ENCODE results near the gene BIRC5.

Gene BIRC5

GRCh38 chr17:78182504-78182903 is 31.5 kb upstream of the BIRC5 start:
- H3F3A ChIP-seq (ENCODE audit: control insufficient read depth, insufficient read depth): no peaks in the 10 kb centered on the region
- H4K20me1 ChIP-seq (ENCODE audit: control insufficient read depth, insufficient read depth, low read depth, low read length): peaks cover 17% of the 10 kb centered on the region
- no peak overlapping the region for H3K4me3 ChIP-seq (ENCODE audit: low read length)
- no peaks in the 10 kb centered on the region for H3K27me3 ChIP-seq (ENCODE audit: control insufficient read depth, low read length)
- peaks cover 60% of the 10 kb centered on the region for H3K4me1 ChIP-seq (ENCODE audit: control insufficient read depth, low read length)
- H3K36me3 ChIP-seq (ENCODE audit: control insufficient read depth, low read length): peaks cover 85% of the 10 kb centered on the region
- TF ChIP-seq, protein P1, sequence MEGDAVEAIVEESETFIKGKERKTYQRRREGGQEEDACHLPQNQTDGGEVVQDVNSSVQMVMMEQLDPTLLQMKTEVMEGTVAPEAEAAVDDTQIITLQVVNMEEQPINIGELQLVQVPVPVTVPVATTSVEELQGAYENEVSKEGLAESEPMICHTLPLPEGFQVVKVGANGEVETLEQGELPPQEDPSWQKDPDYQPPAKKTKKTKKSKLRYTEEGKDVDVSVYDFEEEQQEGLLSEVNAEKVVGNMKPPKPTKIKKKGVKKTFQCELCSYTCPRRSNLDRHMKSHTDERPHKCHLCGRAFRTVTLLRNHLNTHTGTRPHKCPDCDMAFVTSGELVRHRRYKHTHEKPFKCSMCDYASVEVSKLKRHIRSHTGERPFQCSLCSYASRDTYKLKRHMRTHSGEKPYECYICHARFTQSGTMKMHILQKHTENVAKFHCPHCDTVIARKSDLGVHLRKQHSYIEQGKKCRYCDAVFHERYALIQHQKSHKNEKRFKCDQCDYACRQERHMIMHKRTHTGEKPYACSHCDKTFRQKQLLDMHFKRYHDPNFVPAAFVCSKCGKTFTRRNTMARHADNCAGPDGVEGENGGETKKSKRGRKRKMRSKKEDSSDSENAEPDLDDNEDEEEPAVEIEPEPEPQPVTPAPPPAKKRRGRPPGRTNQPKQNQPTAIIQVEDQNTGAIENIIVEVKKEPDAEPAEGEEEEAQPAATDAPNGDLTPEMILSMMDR (IDR thresholded peaks at IDR 0.05; ENCODE audit: low read depth, low read length, poor library complexity, severe bottlenecking): no peak
- no peak for TF ChIP-seq EZH2phosphoT487 (IDR thresholded peaks at IDR 0.05; ENCODE audit: borderline replicate concordance, low read length)
- no peaks in the 10 kb centered on the region for H3K9me3 ChIP-seq (ENCODE audit: control insufficient read depth, insufficient read depth, low read length)
- H3K9me2 ChIP-seq (replicated peaks; ENCODE audit: control insufficient read depth, low read length): no peaks in the 10 kb centered on the region
- H3K79me2 ChIP-seq (ENCODE audit: control insufficient read depth, low read length): peaks cover 65% of the 10 kb centered on the region
- H3K4me2 ChIP-seq (ENCODE audit: low read length): no peak overlapping the region
- H3K27ac ChIP-seq (ENCODE audit: low read depth, low read length): no peak overlapping the region

DNA sequence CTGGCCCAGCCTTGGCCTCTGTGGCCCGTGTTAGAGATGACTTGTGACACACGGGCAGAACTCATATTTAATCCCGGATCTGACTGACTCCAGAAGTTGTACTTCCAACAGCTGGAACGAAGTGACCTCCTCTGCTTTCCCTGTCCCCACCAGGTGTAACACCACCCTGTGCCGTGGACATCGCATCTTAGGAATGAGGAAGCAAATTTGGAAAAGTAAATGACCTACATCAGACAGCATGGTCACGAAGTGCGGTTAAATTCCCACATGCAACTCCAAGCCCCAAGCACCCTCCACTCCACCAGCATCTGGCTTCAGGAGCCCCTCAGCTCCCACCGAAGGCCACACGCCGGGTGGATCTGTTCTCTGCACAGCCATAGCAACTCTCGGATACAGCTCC is 30.1 kb upstream of the BIRC5 start:
- peaks cover 82% of the 10 kb centered on the region for H3K36me3 ChIP-seq (ENCODE audit: control insufficient read depth, low read length)
- no peaks in the 10 kb centered on the region for H3K9me3 ChIP-seq (ENCODE audit: control insufficient read depth, insufficient read depth, low read length)
- H3K79me2 ChIP-seq (ENCODE audit: control insufficient read depth, low read length): peaks cover 79% of the 10 kb centered on the region
- no peaks in the 10 kb centered on the region for H3K9me2 ChIP-seq (replicated peaks; ENCODE audit: control insufficient read depth, low read length)
- H3K4me1 ChIP-seq (ENCODE audit: control insufficient read depth, low read length): peaks cover 58% of the 10 kb centered on the region
- peak overlapping the region; percentile 97 for H3K4me2 ChIP-seq (ENCODE audit: low read length)
- no peak overlapping the region for H3K27ac ChIP-seq (ENCODE audit: low read depth, low read length)
- peak overlapping the region; percentile 100 for H3K4me3 ChIP-seq (ENCODE audit: low read length)
- TF ChIP-seq EZH2phosphoT487 (IDR thresholded peaks at IDR 0.05; ENCODE audit: borderline replicate concordance, low read length): no peak
- TF ChIP-seq, protein P1 (IDR thresholded peaks at IDR 0.05; ENCODE audit: low read depth, low read length, poor library complexity, severe bottlenecking): no peak
- H3F3A ChIP-seq (ENCODE audit: control insufficient read depth, insufficient read depth): no peaks in the 10 kb centered on the region
- peaks cover 17% of the 10 kb centered on the region for H4K20me1 ChIP-seq (ENCODE audit: control insufficient read depth, insufficient read depth, low read depth, low read length)
- H3K27me3 ChIP-seq (ENCODE audit: control insufficient read depth, low read length): no peaks in the 10 kb centered on the region

- Histone ChIP-seq H3K36me3 (ENCODE audit: control insufficient read depth, low read length) (peaks cover 78% of the 10 kb centered on the region), H3K79me2 (ENCODE audit: control insufficient read depth, low read length) (peaks cover 84% of the 10 kb centered on the region), H3K4me3 (ENCODE audit: low read length) (peak overlapping the region; percentile 100), H3K27me3 (ENCODE audit: control insufficient read depth, low read length) (no peaks in the 10 kb centered on the region), H3K9me3 (ENCODE audit: control insufficient read depth, insufficient read depth, low read length) (no peaks in the 10 kb centered on the region), H3K4me2 (ENCODE audit: low read length) (peak overlapping the region; percentile 97), H4K20me1 (ENCODE audit: control insufficient read depth, insufficient read depth, low read depth, low read length) (peaks cover 17% of the 10 kb centered on the region), H3K27ac (ENCODE audit: low read depth, low read length) (no peak overlapping the region), H3K9me2 (replicated peaks; ENCODE audit: control insufficient read depth, low read length) (no peaks in the 10 kb centered on the region), H3K4me1 (ENCODE audit: control insufficient read depth, low read length) (peaks cover 62% of the 10 kb centered on the region), H3F3A (ENCODE audit: control insufficient read depth, insufficient read depth) (no peaks in the 10 kb centered on the region)
- TF ChIP-seq, protein P1 (IDR thresholded peaks at IDR 0.05; ENCODE audit: low read depth, low read length, poor library complexity, severe bottlenecking): no peak
- no peak for TF ChIP-seq EZH2phosphoT487 (IDR thresholded peaks at IDR 0.05; ENCODE audit: borderline replicate concordance, low read length)
Measured at GRCh38 chr17:78184351-78184750, 29.7 kb upstream of the BIRC5 start.
